Measurements from ENCODE around the gene SLCO1C1.

GRCh38 chr12:20718294-20718693 is 23.2 kb downstream of the SLCO1C1 start:
- TF ChIP-seq, protein P1, sequence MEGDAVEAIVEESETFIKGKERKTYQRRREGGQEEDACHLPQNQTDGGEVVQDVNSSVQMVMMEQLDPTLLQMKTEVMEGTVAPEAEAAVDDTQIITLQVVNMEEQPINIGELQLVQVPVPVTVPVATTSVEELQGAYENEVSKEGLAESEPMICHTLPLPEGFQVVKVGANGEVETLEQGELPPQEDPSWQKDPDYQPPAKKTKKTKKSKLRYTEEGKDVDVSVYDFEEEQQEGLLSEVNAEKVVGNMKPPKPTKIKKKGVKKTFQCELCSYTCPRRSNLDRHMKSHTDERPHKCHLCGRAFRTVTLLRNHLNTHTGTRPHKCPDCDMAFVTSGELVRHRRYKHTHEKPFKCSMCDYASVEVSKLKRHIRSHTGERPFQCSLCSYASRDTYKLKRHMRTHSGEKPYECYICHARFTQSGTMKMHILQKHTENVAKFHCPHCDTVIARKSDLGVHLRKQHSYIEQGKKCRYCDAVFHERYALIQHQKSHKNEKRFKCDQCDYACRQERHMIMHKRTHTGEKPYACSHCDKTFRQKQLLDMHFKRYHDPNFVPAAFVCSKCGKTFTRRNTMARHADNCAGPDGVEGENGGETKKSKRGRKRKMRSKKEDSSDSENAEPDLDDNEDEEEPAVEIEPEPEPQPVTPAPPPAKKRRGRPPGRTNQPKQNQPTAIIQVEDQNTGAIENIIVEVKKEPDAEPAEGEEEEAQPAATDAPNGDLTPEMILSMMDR (IDR thresholded peaks at IDR 0.05 in 2 of 3, conservative IDR thresholded peaks at IDR 0.05 in 1 of 3; ENCODE audit: insufficient read depth in 2 of 3, low read depth in 1 of 3, low read length in 3 of 3), result no peak
- no peak for TF ChIP-seq GTF2F1 (IDR thresholded peaks at IDR 0.05; ENCODE audit: low read depth, low read length)
- no peak for TF ChIP-seq SMARCB1 (IDR thresholded peaks at IDR 0.05; ENCODE audit: insufficient read length, low read depth)
- TF ChIP-seq, protein P2, sequence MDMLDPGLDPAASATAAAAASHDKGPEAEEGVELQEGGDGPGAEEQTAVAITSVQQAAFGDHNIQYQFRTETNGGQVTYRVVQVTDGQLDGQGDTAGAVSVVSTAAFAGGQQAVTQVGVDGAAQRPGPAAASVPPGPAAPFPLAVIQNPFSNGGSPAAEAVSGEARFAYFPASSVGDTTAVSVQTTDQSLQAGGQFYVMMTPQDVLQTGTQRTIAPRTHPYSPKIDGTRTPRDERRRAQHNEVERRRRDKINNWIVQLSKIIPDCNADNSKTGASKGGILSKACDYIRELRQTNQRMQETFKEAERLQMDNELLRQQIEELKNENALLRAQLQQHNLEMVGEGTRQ (CRISPR knock-in tag; IDR thresholded peaks at IDR 0.05), result no peak
- TF ChIP-seq CREBBP (IDR thresholded peaks at IDR 0.05; ENCODE audit: low read depth, low read length), result no peak
